Sigmoid colon (tissue), 4 donors: Measurements from ENCODE around the gene ASPHD2.

Experiments
- POLR2A ChIP-seq, 2 donors: fragments of 450-650 bp; IDR thresholded peaks; one replicate each; pipeline ENCODE4 v1.6.1; 2016; ENCODE audit warnings: antibody characterized with exemption in 2 of 2, mild to moderate bottlenecking in 2 of 2, moderate library complexity in 2 of 2
- POLR2AphosphoS5 ChIP-seq, 4 donors: sonication (generic); formaldehyde crosslinking; IDR thresholded peaks; one replicate each; pipeline ENCODE4 v1.6.1; 2017; ENCODE audit warnings: antibody characterized with exemption in 4 of 4
- TF ChIP-seq, protein P1 (sequence below), 4 experiments: fragments of 450-650 bp in 3 of 4; fragments of 200-600 bp in 1 of 4; IDR thresholded peaks; one replicate each; pipeline ENCODE4 v1.5.1; 2016 to 2019; ENCODE audit warnings: antibody characterized with exemption in 4 of 4, mild to moderate bottlenecking in 3 of 4, moderate library complexity in 2 of 4

DNA sequence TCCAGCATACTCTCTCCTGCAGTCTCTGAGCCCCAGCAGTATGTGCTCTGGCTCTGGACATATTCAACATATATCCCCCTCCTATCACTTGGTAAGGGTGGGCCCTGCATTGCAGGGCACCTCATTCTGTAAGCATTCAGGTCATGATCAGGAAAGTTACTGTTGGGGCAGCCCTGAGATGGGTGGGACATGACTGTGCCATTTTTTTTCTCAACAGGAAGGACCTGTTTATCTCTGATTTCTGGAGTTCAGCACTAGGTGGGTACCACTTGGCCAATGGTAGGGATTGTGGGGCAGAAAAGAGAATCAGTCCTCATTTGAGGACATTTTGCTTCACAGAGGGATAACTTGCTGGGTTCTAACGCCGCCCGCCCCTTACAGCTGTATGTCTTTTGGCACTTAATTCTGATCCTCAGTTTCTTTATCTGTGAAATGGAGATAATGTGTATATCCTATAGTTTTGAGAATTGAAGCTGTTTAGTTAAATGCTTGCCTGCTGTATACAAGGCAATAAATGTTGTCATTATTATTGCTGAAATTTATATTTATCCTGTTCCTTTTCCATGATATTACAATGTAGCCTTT lies 56.8 kb downstream of the ASPHD2 start:
- TF ChIP-seq POLR2A (IDR thresholded peaks at IDR 0.05) = no peak
- TF ChIP-seq, protein P1, sequence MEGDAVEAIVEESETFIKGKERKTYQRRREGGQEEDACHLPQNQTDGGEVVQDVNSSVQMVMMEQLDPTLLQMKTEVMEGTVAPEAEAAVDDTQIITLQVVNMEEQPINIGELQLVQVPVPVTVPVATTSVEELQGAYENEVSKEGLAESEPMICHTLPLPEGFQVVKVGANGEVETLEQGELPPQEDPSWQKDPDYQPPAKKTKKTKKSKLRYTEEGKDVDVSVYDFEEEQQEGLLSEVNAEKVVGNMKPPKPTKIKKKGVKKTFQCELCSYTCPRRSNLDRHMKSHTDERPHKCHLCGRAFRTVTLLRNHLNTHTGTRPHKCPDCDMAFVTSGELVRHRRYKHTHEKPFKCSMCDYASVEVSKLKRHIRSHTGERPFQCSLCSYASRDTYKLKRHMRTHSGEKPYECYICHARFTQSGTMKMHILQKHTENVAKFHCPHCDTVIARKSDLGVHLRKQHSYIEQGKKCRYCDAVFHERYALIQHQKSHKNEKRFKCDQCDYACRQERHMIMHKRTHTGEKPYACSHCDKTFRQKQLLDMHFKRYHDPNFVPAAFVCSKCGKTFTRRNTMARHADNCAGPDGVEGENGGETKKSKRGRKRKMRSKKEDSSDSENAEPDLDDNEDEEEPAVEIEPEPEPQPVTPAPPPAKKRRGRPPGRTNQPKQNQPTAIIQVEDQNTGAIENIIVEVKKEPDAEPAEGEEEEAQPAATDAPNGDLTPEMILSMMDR (IDR thresholded peaks at IDR 0.05) = no peak
- TF ChIP-seq POLR2AphosphoS5 (IDR thresholded peaks at IDR 0.05) = no peak
